CD14-positive monocyte (primary cell): ENCODE measurements around the gene PDE8B. TPM values are rescaled to one million over a fixed set of nuclear protein-coding genes. Genes with fewer than 3 reads are reported as not detected.

Source experiments
- DNase-seq, 3 donors: peaks; one replicate each; pipeline ENCODE4 v3.0.0-alpha.2; 2011 to 2022
- H2AFZ ChIP-seq: 2 replicates; pipeline ENCODE4 v1.6.0; 2012; ENCODE audit warnings: mild to moderate bottlenecking, low read depth, low read length, inconsistent platforms; ENCODE audit not compliant: insufficient read depth, poor library complexity, severe bottlenecking
- H3K27ac ChIP-seq, 2 donors: 1 replicate in 1 of 2; 2 replicates in 1 of 2; pipeline ENCODE4 v1.5.1; 2012 to 2013; ENCODE audit warnings: low read length in 2 of 2, control low read depth in 1 of 2, inconsistent platforms in 1 of 2, low read depth in 1 of 2, mild to moderate bottlenecking in 1 of 2
- H3K27me3 ChIP-seq, 2 donors: one replicate each; pipeline versions ENCODE4 v1.6.0 to v1.6.1; 2011 to 2013; ENCODE audit warnings: low read length in 2 of 2; ENCODE audit not compliant: control insufficient read depth in 2 of 2, insufficient read depth in 2 of 2
- H3K36me3 ChIP-seq, 2 donors: replicated peaks in 1 of 2; 1 replicate in 1 of 2; 2 replicates in 1 of 2; pipeline versions ENCODE4 v1.5.1 to v1.6.1; 2012 to 2013; ENCODE audit warnings: low read length in 2 of 2, control low read depth in 1 of 2, inconsistent platforms in 1 of 2, mild to moderate bottlenecking in 1 of 2; ENCODE audit not compliant: insufficient read depth in 2 of 2, control insufficient read depth in 1 of 2
- H3K4me1 ChIP-seq, 2 donors: 1 replicate in 1 of 2; 2 replicates in 1 of 2; pipeline versions ENCODE4 v1.5.1 to v1.6.1; 2012 to 2013; ENCODE audit warnings: low read length in 2 of 2, control low read depth in 1 of 2, inconsistent platforms in 1 of 2, mild to moderate bottlenecking in 1 of 2, moderate library complexity in 1 of 2; ENCODE audit not compliant: insufficient read depth in 2 of 2, control insufficient read depth in 1 of 2
- H3K4me2 ChIP-seq: replicated peaks from 2 replicates; pipeline ENCODE3; 2012; ENCODE audit warnings: low read length, moderate library complexity, mild to moderate bottlenecking; ENCODE audit not compliant: poor library complexity, severe bottlenecking; ENCODE audit errors: extremely low read depth
- H3K4me3 ChIP-seq, 3 experiments: fragments of 200-600 bp in 1 of 3; sonication (generic) in 1 of 3; replicated peaks in 1 of 3; 1 replicate in 2 of 3; 2 replicates in 1 of 3; pipeline ENCODE4 v1.5.1; 2011 to 2013; ENCODE audit warnings: low read length in 3 of 3, mild to moderate bottlenecking in 3 of 3, control low read depth in 2 of 3, low read depth in 2 of 3, inconsistent platforms in 1 of 3, moderate library complexity in 1 of 3
- H3K79me2 ChIP-seq: 2 replicates; pipeline ENCODE4 v1.6.0; 2012; ENCODE audit warnings: mild to moderate bottlenecking, control low read depth, inconsistent platforms, low read length, moderate library complexity; ENCODE audit not compliant: insufficient read depth
- H3K9ac ChIP-seq: 2 replicates; pipeline ENCODE4 v1.6.0; 2017; ENCODE audit warnings: low read length, mild to moderate bottlenecking; ENCODE audit not compliant: insufficient read depth, poor library complexity, severe bottlenecking
- H3K9me3 ChIP-seq, 2 donors: replicated peaks in 1 of 2; 1 replicate in 1 of 2; 2 replicates in 1 of 2; pipeline versions ENCODE4 v1.5.1 to v1.6.1; 2012 to 2013; ENCODE audit warnings: low read length in 2 of 2, control low read depth in 1 of 2; ENCODE audit not compliant: control insufficient read depth in 1 of 2, insufficient read depth in 1 of 2
- H4K20me1 ChIP-seq: 2 replicates; pipeline ENCODE4 v1.6.0; 2012; ENCODE audit warnings: mild to moderate bottlenecking, low read length, control low read depth, moderate library complexity; ENCODE audit not compliant: insufficient read depth
- H3K27ac Mint-ChIP-seq, 7 donors: one replicate each; pipeline ENCODE4 v1.8.0; 2020; ENCODE audit warnings: mild to moderate bottlenecking in 7 of 7, mixed read lengths in 7 of 7, moderate library complexity in 6 of 7, inconsistent platforms in 2 of 7
- H3K27me3 Mint-ChIP-seq, 3 donors: one replicate each; pipeline ENCODE4 v1.8.0; 2021 to 2022; ENCODE audit warnings: low read depth in 3 of 3, mild to moderate bottlenecking in 3 of 3, mixed read lengths in 3 of 3, moderate library complexity in 3 of 3, inconsistent platforms in 1 of 3
- H3K36me3 Mint-ChIP-seq, 2 donors: one replicate each; pipeline ENCODE4 v1.8.0; 2020; ENCODE audit warnings: mixed read lengths in 2 of 2, inconsistent platforms in 1 of 2, mild to moderate bottlenecking in 1 of 2
- H3K4me1 Mint-ChIP-seq: one replicate; pipeline ENCODE4 v1.8.0; 2020; ENCODE audit warnings: mild to moderate bottlenecking, mixed read lengths
- H3K4me3 Mint-ChIP-seq, 2 donors: one replicate each; pipeline ENCODE4 v1.8.0; 2020; ENCODE audit warnings: mild to moderate bottlenecking in 2 of 2, mixed read lengths in 2 of 2, moderate library complexity in 1 of 2
- H3K9me3 Mint-ChIP-seq, 7 donors: one replicate each; pipeline ENCODE4 v1.8.0; 2020 to 2022; ENCODE audit warnings: mixed read lengths in 7 of 7, mild to moderate bottlenecking in 6 of 7, moderate library complexity in 6 of 7, inconsistent platforms in 2 of 7
- WGBS: methylation state at CpG from one replicate; pipeline ENCODE4 v1.1.5; 2013; ENCODE audit warnings: missing lambda C conversion rate; ENCODE audit not compliant: insufficient coverage; 5-methylcytosine and 5-hydroxymethylcytosine counted together
- intact Hi-C, 2 donors: fragments of 100-400 bp; cut with micrococcal nuclease; formaldehyde crosslinking; loops; one replicate each; pipeline versions ENCODE4 v1.15.0 to v1.15.1; 2023
- polyA plus RNA-seq, 3 donors: library from polyadenylated mRNA; depleted of rRNA in 1 of 3; unstranded in 2 of 3; stranded (reverse) in 1 of 3; fragments of 300-500 nt in 2 of 3; fragments of >200 nt in 1 of 3; fragmentation: Illumina TruSeq in 2 of 3; gene quantifications; 1 replicate in 2 of 3; 2 replicates in 1 of 3; pipeline ENCODE4 v1.2.3, GENCODE V29; 2012 to 2021
- TF ChIP-seq, protein P1 (sequence below): fragments of 200-600 bp; IDR thresholded peaks from one replicate; pipeline ENCODE4 v1.8.0; 2022; ENCODE audit warnings: antibody characterized with exemption, mild to moderate bottlenecking

The PDE8B gene
- polyA plus RNA-seq, 3 donors, result 0.11 to 0.61 (median 0.29) TPM

DNA sequence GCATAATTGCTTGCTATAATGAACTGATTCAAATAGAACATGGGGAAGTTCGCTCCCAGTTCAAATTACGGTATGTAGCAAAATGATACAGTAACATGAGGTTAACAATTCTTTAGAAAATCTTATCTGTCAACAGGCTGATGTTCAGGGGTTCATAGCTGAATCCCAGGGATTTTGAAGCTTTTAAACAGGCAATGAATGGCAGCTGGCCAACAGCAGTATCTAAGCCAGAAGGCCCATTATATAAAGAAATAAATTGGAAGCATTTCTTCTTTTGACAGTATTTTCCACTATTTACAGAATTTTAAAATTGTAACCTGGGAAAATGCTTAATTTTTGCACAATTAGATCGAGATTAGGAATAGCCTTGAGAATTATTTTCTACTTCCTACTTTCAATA lies 126.8 kb downstream of the PDE8B start:
- no peak for DNase-seq
- H3K9ac ChIP-seq, result no peak overlapping the region
- Mint-ChIP-seq H3K27ac (no peak overlapping the region), H3K36me3 (no peaks in the 10 kb centered on the region), H3K4me3 (no peak overlapping the region), H3K4me1 (no peaks in the 10 kb centered on the region), H3K9me3 (no peaks in the 10 kb centered on the region), H3K27me3 (no peaks in the 10 kb centered on the region)
- no peaks in the 10 kb centered on the region for H3K27me3 ChIP-seq
- no peak overlapping the region for H2AFZ ChIP-seq
- H3K4me1 ChIP-seq, result no peaks in the 10 kb centered on the region
- intact Hi-C loops, result no loop called here
- H3K4me3 ChIP-seq, result no peak overlapping the region
- H3K36me3 ChIP-seq, result no peaks in the 10 kb centered on the region
- no peaks in the 10 kb centered on the region for H3K9me3 ChIP-seq
- no peaks in the 10 kb centered on the region for H4K20me1 ChIP-seq
- TF ChIP-seq, protein P1, sequence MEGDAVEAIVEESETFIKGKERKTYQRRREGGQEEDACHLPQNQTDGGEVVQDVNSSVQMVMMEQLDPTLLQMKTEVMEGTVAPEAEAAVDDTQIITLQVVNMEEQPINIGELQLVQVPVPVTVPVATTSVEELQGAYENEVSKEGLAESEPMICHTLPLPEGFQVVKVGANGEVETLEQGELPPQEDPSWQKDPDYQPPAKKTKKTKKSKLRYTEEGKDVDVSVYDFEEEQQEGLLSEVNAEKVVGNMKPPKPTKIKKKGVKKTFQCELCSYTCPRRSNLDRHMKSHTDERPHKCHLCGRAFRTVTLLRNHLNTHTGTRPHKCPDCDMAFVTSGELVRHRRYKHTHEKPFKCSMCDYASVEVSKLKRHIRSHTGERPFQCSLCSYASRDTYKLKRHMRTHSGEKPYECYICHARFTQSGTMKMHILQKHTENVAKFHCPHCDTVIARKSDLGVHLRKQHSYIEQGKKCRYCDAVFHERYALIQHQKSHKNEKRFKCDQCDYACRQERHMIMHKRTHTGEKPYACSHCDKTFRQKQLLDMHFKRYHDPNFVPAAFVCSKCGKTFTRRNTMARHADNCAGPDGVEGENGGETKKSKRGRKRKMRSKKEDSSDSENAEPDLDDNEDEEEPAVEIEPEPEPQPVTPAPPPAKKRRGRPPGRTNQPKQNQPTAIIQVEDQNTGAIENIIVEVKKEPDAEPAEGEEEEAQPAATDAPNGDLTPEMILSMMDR, result no peak
- no CpG with 5 or more reads among the region's 3 CpGs for WGBS
- no peaks in the 10 kb centered on the region for H3K79me2 ChIP-seq
- no peak overlapping the region for H3K27ac ChIP-seq
- no peak overlapping the region for H3K4me2 ChIP-seq

DNA sequence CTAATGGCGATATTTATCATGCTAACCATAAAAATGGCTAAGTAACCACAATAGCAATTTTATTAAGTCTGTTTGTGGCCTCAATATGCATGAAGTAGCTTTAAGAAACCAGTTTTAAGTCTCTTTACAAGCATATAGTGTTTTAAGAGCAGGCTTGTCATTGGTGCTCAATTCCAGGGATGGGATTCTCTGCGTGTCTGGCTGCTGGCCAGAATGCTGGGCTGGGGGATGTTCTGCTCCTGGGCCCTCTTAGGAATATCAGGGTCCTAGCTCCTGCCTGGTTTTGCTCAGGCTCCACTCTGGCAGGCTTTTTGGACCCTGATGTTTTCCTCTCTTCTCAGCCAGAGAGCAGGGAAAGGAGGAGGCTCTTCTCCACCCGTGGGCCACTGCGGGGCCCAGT lies 127.2 kb downstream of the PDE8B start:
- Mint-ChIP-seq H3K36me3 (no peaks in the 10 kb centered on the region), H3K9me3 (no peaks in the 10 kb centered on the region), H3K27me3 (no peaks in the 10 kb centered on the region), H3K4me3 (no peak overlapping the region), H3K27ac (no peak overlapping the region), H3K4me1 (no peaks in the 10 kb centered on the region)
- Histone ChIP-seq H3K4me3 (no peak overlapping the region), H3K9ac (no peak overlapping the region), H3K4me2 (no peak overlapping the region), H3K9me3 (no peaks in the 10 kb centered on the region), H3K27ac (no peak overlapping the region), H3K36me3 (no peaks in the 10 kb centered on the region), H3K79me2 (no peaks in the 10 kb centered on the region), H2AFZ (no peak overlapping the region), H3K27me3 (no peaks in the 10 kb centered on the region), H4K20me1 (no peaks in the 10 kb centered on the region), H3K4me1 (no peaks in the 10 kb centered on the region)
- TF ChIP-seq, protein P1, result no peak
- 80% methylated on average over 1 of the region's 4 CpGs for WGBS
- no peak for DNase-seq
- intact Hi-C loops, result no loop called here
